Panc1 (cell line): ENCODE data around the gene KCNB1. TPM values are rescaled to one million over a fixed set of nuclear protein-coding genes. Genes with fewer than 3 reads are reported as not detected.

Source experiments
- ATAC-seq: fragments of 200-7000 bp; cut with Tn5 transposase; 2 replicates; pipeline ENCODE4 v1.9.1; 2020; ENCODE audit warnings: mild to moderate bottlenecking, moderate library complexity
- BruUV-seq: library from RNA; stranded (reverse); fragments of 400-500 nt; replicated peaks from 2 replicates; lab custom pipeline; 2021; lab: Mats Ljungman, UMichigan
- CTCF ChIA-PET: fragments of 300-600 bp; sonication (Branson Sonifier 250); formaldehyde crosslinking; loops from one replicate; lab custom pipeline; 2022; ENCODE audit warnings: antibody characterized with exemption; lab: Charles Lee
- POLR2A ChIA-PET: fragments of 300-600 bp; sonication (Branson Sonifier 250); formaldehyde crosslinking; loops from one replicate; lab custom pipeline; 2022; ENCODE audit warnings: antibody characterized with exemption; lab: Charles Lee
- DNase-seq: peaks from one replicate; pipeline ENCODE4 v3.0.0-alpha.2; 2010; ENCODE audit warnings: low read depth, low spot score
- H3K27ac ChIP-seq: 2 replicates; pipeline ENCODE4 v1.5.1; 2011; ENCODE audit warnings: mild to moderate bottlenecking, low read length, inconsistent platforms
- H3K27me3 ChIP-seq: fragments of 200-500 bp; sonication (Bioruptor generic); 2 replicates; pipeline ENCODE4 v1.6.0; 2014; ENCODE audit warnings: low read length, inconsistent platforms; ENCODE audit not compliant: control insufficient read depth, insufficient read depth
- H3K36me3 ChIP-seq: fragments of 200-500 bp; sonication (Bioruptor generic); 2 replicates; pipeline ENCODE4 v1.5.1; 2014; ENCODE audit warnings: inconsistent platforms, mild to moderate bottlenecking, low read length, moderate library complexity; ENCODE audit not compliant: control insufficient read depth, insufficient read depth
- H3K4me1 ChIP-seq: 2 replicates; pipeline ENCODE4 v1.5.1; 2011; ENCODE audit warnings: inconsistent platforms, mild to moderate bottlenecking, low read length, moderate library complexity; ENCODE audit not compliant: control insufficient read depth, insufficient read depth
- H3K4me3 ChIP-seq, 2 experiments: 2 replicates each; pipeline ENCODE4 v1.5.1; 2011 to 2012; ENCODE audit warnings: low read depth in 2 of 2, low read length in 2 of 2, mild to moderate bottlenecking in 2 of 2, inconsistent platforms in 1 of 2, moderate library complexity in 1 of 2
- H3K9me3 ChIP-seq: fragments of 200-500 bp; sonication (Bioruptor generic); 2 replicates; pipeline ENCODE4 v1.5.1; 2014; ENCODE audit warnings: low read depth, mild to moderate bottlenecking, inconsistent platforms, low read length, moderate library complexity; ENCODE audit not compliant: control insufficient read depth, insufficient read depth
- POLR2AphosphoS5 ChIP-seq: IDR thresholded peaks from 2 replicates; pipeline ENCODE4 v1.6.1; 2012; ENCODE audit warnings: mild to moderate bottlenecking, low read depth, low read length, moderate library complexity
- SIN3A ChIP-seq: IDR thresholded peaks from 2 replicates; pipeline ENCODE4 v1.6.1; 2012; ENCODE audit warnings: low read depth, mild to moderate bottlenecking, low read length, moderate library complexity, borderline replicate concordance; ENCODE audit not compliant: insufficient read depth
- TCF7L2 ChIP-seq: IDR thresholded peaks from 2 replicates; pipeline ENCODE4 v1.6.1; 2011; ENCODE audit warnings: mild to moderate bottlenecking, low read depth, low read length, inconsistent platforms
- in situ Hi-C: cut with HindIII; loops from 2 replicates; pipeline ENCODE4 v1.10.0; 2016; ENCODE audit warnings: low sequenced_read_pairs, low pct_unique_long_range_greater_than_20kb
- intact Hi-C: fragments of 100-400 bp; cut with micrococcal nuclease; formaldehyde crosslinking; loops from one replicate; pipeline ENCODE4 v1.10.0; 2022; ENCODE audit not compliant: unreplicated experiment
- total RNA-seq: library from RNA; stranded (reverse); gene quantifications from one replicate; pipeline ENCODE4 v1.2.1, GENCODE V29; 2021; ENCODE audit not compliant: unreplicated experiment
- TF ChIP-seq, protein P1 (sequence below), 2 experiments: IDR thresholded peaks; 2 replicates each; pipeline ENCODE4 v1.6.1; 2011 to 2012; ENCODE audit warnings: low read depth in 2 of 2, control low read depth in 1 of 2, low read length in 1 of 2, mild to moderate bottlenecking in 1 of 2, moderate library complexity in 1 of 2; ENCODE audit not compliant: insufficient read depth in 1 of 2
- TF ChIP-seq, protein P2 (sequence below): fragments of 450-650 bp; IDR thresholded peaks from 2 replicates; pipeline ENCODE4 v1.5.1; 2017; ENCODE audit warnings: mild to moderate bottlenecking

KCNB1 gene
- total RNA-seq, 1 experiment from 2014 or later = 11.1 TPM

DNA sequence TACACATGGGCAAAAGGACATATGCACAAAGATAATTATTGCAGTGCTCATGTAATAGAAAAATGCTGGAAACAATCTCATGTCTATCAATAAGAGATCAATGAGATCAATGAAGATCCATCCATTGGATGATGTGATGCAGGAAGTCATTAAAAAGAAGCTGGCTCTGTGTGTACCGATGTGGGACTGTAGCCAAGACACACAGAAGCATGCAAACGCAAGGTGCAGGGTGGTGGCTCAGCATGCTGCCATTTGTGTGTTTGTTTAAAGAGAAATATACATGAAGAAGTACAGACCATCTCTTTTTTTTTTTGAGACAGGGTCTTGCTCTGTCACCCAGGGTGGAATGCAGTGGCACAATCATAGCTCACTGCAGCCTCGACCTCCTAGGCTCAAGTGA lies 33.1 kb upstream of the KCNB1 start:
- no peaks in the 10 kb centered on the region for H3K36me3 ChIP-seq
- H3K4me1 ChIP-seq = no peaks in the 10 kb centered on the region
- no peak overlapping the region for H3K4me3 ChIP-seq
- no peak overlapping the region for H3K27ac ChIP-seq
- no peak for TF ChIP-seq SIN3A
- TF ChIP-seq TCF7L2 = no peak
- TF ChIP-seq, protein P1, sequence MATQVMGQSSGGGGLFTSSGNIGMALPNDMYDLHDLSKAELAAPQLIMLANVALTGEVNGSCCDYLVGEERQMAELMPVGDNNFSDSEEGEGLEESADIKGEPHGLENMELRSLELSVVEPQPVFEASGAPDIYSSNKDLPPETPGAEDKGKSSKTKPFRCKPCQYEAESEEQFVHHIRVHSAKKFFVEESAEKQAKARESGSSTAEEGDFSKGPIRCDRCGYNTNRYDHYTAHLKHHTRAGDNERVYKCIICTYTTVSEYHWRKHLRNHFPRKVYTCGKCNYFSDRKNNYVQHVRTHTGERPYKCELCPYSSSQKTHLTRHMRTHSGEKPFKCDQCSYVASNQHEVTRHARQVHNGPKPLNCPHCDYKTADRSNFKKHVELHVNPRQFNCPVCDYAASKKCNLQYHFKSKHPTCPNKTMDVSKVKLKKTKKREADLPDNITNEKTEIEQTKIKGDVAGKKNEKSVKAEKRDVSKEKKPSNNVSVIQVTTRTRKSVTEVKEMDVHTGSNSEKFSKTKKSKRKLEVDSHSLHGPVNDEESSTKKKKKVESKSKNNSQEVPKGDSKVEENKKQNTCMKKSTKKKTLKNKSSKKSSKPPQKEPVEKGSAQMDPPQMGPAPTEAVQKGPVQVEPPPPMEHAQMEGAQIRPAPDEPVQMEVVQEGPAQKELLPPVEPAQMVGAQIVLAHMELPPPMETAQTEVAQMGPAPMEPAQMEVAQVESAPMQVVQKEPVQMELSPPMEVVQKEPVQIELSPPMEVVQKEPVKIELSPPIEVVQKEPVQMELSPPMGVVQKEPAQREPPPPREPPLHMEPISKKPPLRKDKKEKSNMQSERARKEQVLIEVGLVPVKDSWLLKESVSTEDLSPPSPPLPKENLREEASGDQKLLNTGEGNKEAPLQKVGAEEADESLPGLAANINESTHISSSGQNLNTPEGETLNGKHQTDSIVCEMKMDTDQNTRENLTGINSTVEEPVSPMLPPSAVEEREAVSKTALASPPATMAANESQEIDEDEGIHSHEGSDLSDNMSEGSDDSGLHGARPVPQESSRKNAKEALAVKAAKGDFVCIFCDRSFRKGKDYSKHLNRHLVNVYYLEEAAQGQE (IDR thresholded peaks at IDR 0.05; ENCODE audit: insufficient read depth in 1 of 2, low read depth in 2 of 2, low read length in 1 of 2) = no peak
- TF ChIP-seq POLR2AphosphoS5 = no peak
- TF ChIP-seq, protein P2, sequence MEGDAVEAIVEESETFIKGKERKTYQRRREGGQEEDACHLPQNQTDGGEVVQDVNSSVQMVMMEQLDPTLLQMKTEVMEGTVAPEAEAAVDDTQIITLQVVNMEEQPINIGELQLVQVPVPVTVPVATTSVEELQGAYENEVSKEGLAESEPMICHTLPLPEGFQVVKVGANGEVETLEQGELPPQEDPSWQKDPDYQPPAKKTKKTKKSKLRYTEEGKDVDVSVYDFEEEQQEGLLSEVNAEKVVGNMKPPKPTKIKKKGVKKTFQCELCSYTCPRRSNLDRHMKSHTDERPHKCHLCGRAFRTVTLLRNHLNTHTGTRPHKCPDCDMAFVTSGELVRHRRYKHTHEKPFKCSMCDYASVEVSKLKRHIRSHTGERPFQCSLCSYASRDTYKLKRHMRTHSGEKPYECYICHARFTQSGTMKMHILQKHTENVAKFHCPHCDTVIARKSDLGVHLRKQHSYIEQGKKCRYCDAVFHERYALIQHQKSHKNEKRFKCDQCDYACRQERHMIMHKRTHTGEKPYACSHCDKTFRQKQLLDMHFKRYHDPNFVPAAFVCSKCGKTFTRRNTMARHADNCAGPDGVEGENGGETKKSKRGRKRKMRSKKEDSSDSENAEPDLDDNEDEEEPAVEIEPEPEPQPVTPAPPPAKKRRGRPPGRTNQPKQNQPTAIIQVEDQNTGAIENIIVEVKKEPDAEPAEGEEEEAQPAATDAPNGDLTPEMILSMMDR = no peak
- ATAC-seq = no peak
- ChIA-PET POLR2A (interaction anchor here (0.6 kb wide), 2 partner anchors 213 to 229 kb away, joined by 4 to 6 read pairs; no protein-coding TSS in a partner anchor), CTCF (interaction anchor here (0.6 to 0.7 kb wide), 4 partner anchors 31 to 190 kb away, joined by 3 to 6 read pairs (median 4); no protein-coding TSS in a partner anchor)
- no TSS peak for BruUV-seq
- in situ Hi-C loops (no loop called here), intact Hi-C loops (no loop called here)
- H3K27me3 ChIP-seq = peaks cover 2% of the 10 kb centered on the region; the same call in 1 of the 2 replicates
- no peak for DNase-seq
- no peaks in the 10 kb centered on the region for H3K9me3 ChIP-seq

DNA sequence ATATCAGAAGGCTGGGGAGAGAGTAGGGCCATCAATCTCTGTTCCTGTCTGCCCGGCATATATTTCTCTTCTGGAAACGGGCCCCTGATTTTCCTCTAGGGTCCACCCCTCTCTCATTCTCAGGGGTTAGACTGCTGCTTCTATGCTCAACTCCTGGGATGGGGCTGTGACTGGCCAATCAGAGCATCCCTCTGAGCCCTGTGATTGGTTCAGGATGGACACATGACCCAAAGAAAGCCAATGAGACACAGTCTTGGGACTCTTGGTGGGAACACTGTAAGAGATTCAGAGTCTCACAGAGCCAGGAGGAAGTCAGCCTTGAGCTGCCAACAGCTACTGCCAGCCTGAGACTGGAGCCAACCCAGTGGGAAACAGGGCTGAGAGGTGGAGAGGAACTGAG lies 31.0 kb upstream of the KCNB1 start:
- peaks cover 2% of the 10 kb centered on the region; the same call in 1 of the 2 replicates for H3K27me3 ChIP-seq
- H3K4me3 ChIP-seq = no peak overlapping the region
- in situ Hi-C loops (no loop called here), intact Hi-C loops (no loop called here)
- ATAC-seq (no peak), DNase-seq (no peak)
- ChIA-PET POLR2A (no interaction called here), CTCF (no interaction called here)
- no peaks in the 10 kb centered on the region for H3K9me3 ChIP-seq
- peaks cover 4% of the 10 kb centered on the region; the same call in 1 of the 2 replicates for H3K4me1 ChIP-seq
- no peaks in the 10 kb centered on the region for H3K36me3 ChIP-seq
- TF ChIP-seq TCF7L2 = no peak
- no peak for TF ChIP-seq POLR2AphosphoS5
- TF ChIP-seq, protein P2 = no peak
- TF ChIP-seq, protein P1 (IDR thresholded peaks at IDR 0.05; ENCODE audit: insufficient read depth in 1 of 2, low read depth in 2 of 2, low read length in 1 of 2) = no peak
- TF ChIP-seq SIN3A = no peak
- no TSS peak for BruUV-seq
- H3K27ac ChIP-seq = no peak overlapping the region
